ENCODE measurements around the gene OXLD1. TPM values are rescaled to one million over a fixed set of nuclear protein-coding genes. Genes with fewer than 3 reads are reported as not detected.

The OXLD1 gene
- total RNA-seq, 2 donors from 2014 or later = 30.2 to 36.5 TPM

GRCh38 chr17:81672504-81672903, 6.1 kb upstream of the OXLD1 start:
- H3K9me3 ChIP-seq (ENCODE audit: control insufficient read depth, low read length) = no peaks in the 10 kb centered on the region
- Mint-ChIP-seq H3K27ac (no peak overlapping the region), H3K27me3 (ENCODE audit: insufficient read depth) (no peaks in the 10 kb centered on the region), H3K36me3 (ENCODE audit: low read depth) (peaks cover 58% of the 10 kb centered on the region), H3K4me1 (peaks cover 9% of the 10 kb centered on the region), H3K9me3 (peaks cover 4% of the 10 kb centered on the region), H3K4me3 (no peak overlapping the region)
- no peak overlapping the region for H3K4me3 ChIP-seq (ENCODE audit: low read length)
- WGBS, 2 experiments (ENCODE audit: insufficient coverage in 1 of 2, insufficient read length in 1 of 2) = 94 to 97% methylated on average over 18 of the region's 18 CpGs
- H3K36me3 ChIP-seq (ENCODE audit: control insufficient read depth, insufficient read depth, low read length) = peaks cover 61% of the 10 kb centered on the region
- DNase-seq = no peak
- no peaks in the 10 kb centered on the region for H3K27me3 ChIP-seq (ENCODE audit: control insufficient read depth, insufficient read depth, low read length, poor library complexity, severe bottlenecking)
- no peak overlapping the region for H3K27ac ChIP-seq (ENCODE audit: low read depth, low read length)
- peaks cover 9% of the 10 kb centered on the region for H3K4me1 ChIP-seq (ENCODE audit: control insufficient read depth, insufficient read depth, low read length)
- H3K9ac ChIP-seq (ENCODE audit: extremely low read depth, low read length, poor library complexity, severe bottlenecking) = no peak overlapping the region
- TF ChIP-seq CTCF (conservative IDR thresholded peaks at IDR 0.05) = no peak

- no peaks in the 10 kb centered on the region for H3K9me3 ChIP-seq (ENCODE audit: control insufficient read depth, low read length)
- H3K27ac ChIP-seq (ENCODE audit: low read depth, low read length) = no peak overlapping the region
- peak overlapping the region; percentile 72 for H3K4me3 Mint-ChIP-seq
- peaks cover 13% of the 10 kb centered on the region for H3K4me1 Mint-ChIP-seq
- H3K27ac Mint-ChIP-seq = peak overlapping the region; percentile 37
- H3K36me3 Mint-ChIP-seq (ENCODE audit: low read depth) = peaks cover 58% of the 10 kb centered on the region
- H3K9ac ChIP-seq (ENCODE audit: extremely low read depth, low read length, poor library complexity, severe bottlenecking) = no peak overlapping the region
- no peaks in the 10 kb centered on the region for H3K27me3 Mint-ChIP-seq (ENCODE audit: insufficient read depth)
- peak overlapping the region; percentile 96 for H3K4me3 ChIP-seq (ENCODE audit: low read length)
- peak; percentile 86 for DNase-seq
- TF ChIP-seq CTCF (conservative IDR thresholded peaks at IDR 0.05) = peak; percentile 46
- H3K9me3 Mint-ChIP-seq = no peaks in the 10 kb centered on the region
- 91 to 96% methylated on average over 13 to 18 of the region's 18 CpGs for WGBS, 2 experiments (ENCODE audit: insufficient coverage in 1 of 2, insufficient read length in 1 of 2)
- no peaks in the 10 kb centered on the region for H3K27me3 ChIP-seq (ENCODE audit: control insufficient read depth, insufficient read depth, low read length, poor library complexity, severe bottlenecking)
- H3K4me1 ChIP-seq (ENCODE audit: control insufficient read depth, insufficient read depth, low read length) = peaks cover 15% of the 10 kb centered on the region
- H3K36me3 ChIP-seq (ENCODE audit: control insufficient read depth, insufficient read depth, low read length) = peaks cover 55% of the 10 kb centered on the region
Observed at GRCh38 chr17:81667754-81668153, 1.3 kb upstream of the OXLD1 start.

DNA sequence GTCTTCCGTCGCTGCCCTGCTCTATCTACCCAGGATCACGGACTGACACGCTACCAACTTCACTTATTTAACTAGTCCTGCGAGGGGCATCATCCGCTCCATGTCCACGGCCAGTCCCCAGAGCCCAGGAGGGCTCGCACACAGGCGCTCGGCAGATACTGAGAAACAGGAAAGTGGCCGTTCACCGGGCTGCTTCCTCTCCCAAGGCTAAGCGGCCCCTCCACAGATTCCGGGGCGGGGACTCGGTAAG, 388 bp downstream of the OXLD1 start:
- 1 to 7% methylated on average over 3 to 16 of the region's 16 CpGs for WGBS, 2 experiments (ENCODE audit: insufficient coverage in 1 of 2, insufficient read length in 1 of 2)
- Mint-ChIP-seq H3K9me3 (no peaks in the 10 kb centered on the region), H3K27me3 (ENCODE audit: insufficient read depth) (no peaks in the 10 kb centered on the region), H3K4me3 (peak overlapping the region; percentile 72), H3K36me3 (ENCODE audit: low read depth) (peaks cover 41% of the 10 kb centered on the region), H3K27ac (peak overlapping the region; percentile 68), H3K4me1 (peaks cover 13% of the 10 kb centered on the region)
- Histone ChIP-seq H3K27ac (ENCODE audit: low read depth, low read length) (peak overlapping the region; percentile 30), H3K9me3 (ENCODE audit: control insufficient read depth, low read length) (no peaks in the 10 kb centered on the region), H3K27me3 (ENCODE audit: control insufficient read depth, insufficient read depth, low read length, poor library complexity, severe bottlenecking) (no peaks in the 10 kb centered on the region), H3K36me3 (ENCODE audit: control insufficient read depth, insufficient read depth, low read length) (peaks cover 38% of the 10 kb centered on the region), H3K4me1 (ENCODE audit: control insufficient read depth, insufficient read depth, low read length) (peaks cover 15% of the 10 kb centered on the region), H3K9ac (ENCODE audit: extremely low read depth, low read length, poor library complexity, severe bottlenecking) (peak overlapping the region; percentile 70), H3K4me3 (ENCODE audit: low read length) (peak overlapping the region; percentile 96)
- no peak for TF ChIP-seq CTCF (conservative IDR thresholded peaks at IDR 0.05)
- no peak for DNase-seq

Measured in endodermal cell (in vitro differentiated cells).